Gastrocnemius medialis (tissue), 4 donors: ENCODE data around the gene DUSP16. TPM values are rescaled to one million over a fixed set of nuclear protein-coding genes. Genes with fewer than 3 reads are reported as not detected.
"Not testable (repeated sequence)": the region's sequence is repeated elsewhere in the genome, so short reads cannot be mapped to it uniquely, and the experiment has no call there.

Experiments used
- ATAC-seq, 2 donors: fragments of 150-250 bp; one replicate each; pipeline ENCODE4 v1.9.1; 2016
- DNase-seq, 2 donors: peaks; one replicate each; pipeline ENCODE4 v3.0.0-alpha.2; 2019
- H3K27ac ChIP-seq, 4 donors: fragments of 200-600 bp; sonication (generic); 1 replicate in 1 of 4; 2 replicates in 3 of 4; pipeline ENCODE4 v1.5.1; 2016 to 2018; ENCODE audit warnings: mild to moderate bottlenecking in 2 of 4, moderate library complexity in 1 of 4
- H3K27me3 ChIP-seq, 3 donors: fragments of 200-600 bp; sonication (generic) in 2 of 3; 1 replicate in 1 of 3; 2 replicates in 2 of 3; pipeline versions ENCODE4 v1.5.1 to v1.6.0; 2016 to 2019; ENCODE audit warnings: mild to moderate bottlenecking in 1 of 3, moderate library complexity in 1 of 3
- H3K36me3 ChIP-seq, 2 donors: fragments of 200-600 bp; sonication (generic) in 1 of 2; one replicate each; pipeline ENCODE4 v1.5.1; 2017 to 2018
- H3K4me1 ChIP-seq, 2 donors: fragments of 200-600 bp; sonication (generic) in 1 of 2; one replicate each; pipeline ENCODE4 v1.5.1; 2016 to 2017; ENCODE audit warnings: mild to moderate bottlenecking in 2 of 2
- H3K4me3 ChIP-seq, 4 donors: fragments of 200-600 bp; sonication (generic) in 3 of 4; 1 replicate in 1 of 4; 2 replicates in 3 of 4; pipeline ENCODE4 v1.5.1; 2016 to 2019; ENCODE audit warnings: mild to moderate bottlenecking in 2 of 4
- H3K9me3 ChIP-seq, 3 donors: fragments of 200-600 bp; sonication (generic) in 2 of 3; 1 replicate in 1 of 3; 2 replicates in 2 of 3; pipeline ENCODE4 v1.5.1; 2016 to 2019
- POLR2A ChIP-seq, 2 donors: fragments of 450-650 bp; IDR thresholded peaks; one replicate each; pipeline ENCODE4 v1.6.1; 2017; ENCODE audit warnings: antibody characterized with exemption in 2 of 2, mild to moderate bottlenecking in 2 of 2, moderate library complexity in 2 of 2
- in situ Hi-C, 4 donors: fragments of 200-750 bp; cut with MboI; loops; one replicate each; pipeline versions ENCODE4 v1.15.0 to v1.8.0; 2017; ENCODE audit warnings: low sequenced_read_pairs in 4 of 4
- intact Hi-C: fragments of 100-400 bp; cut with DNase I; formaldehyde crosslinking; loops from one replicate; pipeline ENCODE4 v1.15.1; 2023; ENCODE audit warnings: low total_unique reads
- total RNA-seq, 4 donors: library from RNA; depleted of rRNA; stranded (reverse); fragments of >200 nt; gene quantifications; one replicate each; pipeline versions ENCODE4 v1.1.0 to v1.2.3, GENCODE V29; 2016
- TF ChIP-seq, protein P1 (sequence below), 5 experiments: fragments of 450-650 bp in 3 of 5; fragments of 200-600 bp in 2 of 5; sonication (generic) in 2 of 5; IDR thresholded peaks in 4 of 5; conservative IDR thresholded peaks in 1 of 5; 1 replicate in 4 of 5; 2 replicates in 1 of 5; pipeline ENCODE4 v1.5.1; 2016 to 2019; ENCODE audit warnings: antibody characterized with exemption in 5 of 5, mild to moderate bottlenecking in 3 of 5, moderate library complexity in 3 of 5

DUSP16 gene
- total RNA-seq, 4 donors from 2014 or later = 10.9 to 15.7 (median 13.3) TPM

DNA sequence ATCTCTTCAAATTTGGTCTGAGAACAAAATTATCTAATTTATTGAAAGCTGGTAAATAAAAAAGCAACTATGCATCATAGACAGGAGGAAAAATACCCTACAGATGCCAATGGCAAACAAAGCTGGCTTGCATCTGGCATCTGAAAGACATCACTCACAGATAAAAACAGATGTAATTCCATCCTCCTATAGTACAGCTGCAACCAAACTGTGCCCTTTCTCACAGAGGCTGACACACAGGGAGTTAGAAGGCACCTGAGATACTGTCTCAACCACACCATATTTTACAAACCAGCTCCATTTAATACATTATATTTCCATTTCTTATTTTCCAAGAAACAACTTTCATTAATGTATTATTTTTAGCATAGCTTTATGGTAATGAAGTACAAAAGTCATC lies 39.4 kb downstream of the DUSP16 start:
- no peak for TF ChIP-seq POLR2A (IDR thresholded peaks at IDR 0.05)
- H3K4me3 ChIP-seq = no peak overlapping the region
- ATAC-seq (peak; percentile 81 to 86), DNase-seq (no peak)
- H3K36me3 ChIP-seq = no peaks in the 10 kb centered on the region
- in situ Hi-C loops (no loop called here), intact Hi-C loops (no loop called here)
- peak overlapping the region in 3 of 4 donors; percentile 48 to 51 (median 49) for H3K27ac ChIP-seq
- peaks cover 54 to 66% of the 10 kb centered on the region in 2 donors for H3K4me1 ChIP-seq
- no peaks in the 10 kb centered on the region for H3K9me3 ChIP-seq
- H3K27me3 ChIP-seq = no peaks in the 10 kb centered on the region

DNA sequence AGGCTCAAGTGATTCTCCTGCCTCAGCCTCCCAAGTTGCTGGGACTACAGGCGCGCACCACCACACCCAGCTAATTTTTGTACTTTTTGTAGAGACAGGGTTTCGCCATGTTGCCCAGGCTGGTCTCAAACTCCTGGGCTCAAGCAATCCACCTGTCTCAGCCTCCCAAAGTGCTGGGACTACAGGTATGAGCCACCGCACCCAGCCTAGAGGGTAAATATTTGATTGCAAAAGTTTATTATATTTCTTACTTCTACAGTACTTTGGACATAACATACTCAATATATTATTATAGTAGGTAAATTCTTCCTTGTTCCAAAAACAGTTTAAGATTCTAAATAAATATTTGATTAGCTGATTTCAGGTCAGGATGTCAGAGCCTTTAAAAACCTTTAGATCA lies 40.0 kb downstream of the DUSP16 start:
- in situ Hi-C loops, DNase-seq, H3K4me3 ChIP-seq, H3K9me3 ChIP-seq, intact Hi-C loops, ATAC-seq, H3K36me3 ChIP-seq, H3K27me3 ChIP-seq: not testable (repeated sequence)
- peaks cover 50 to 60% of the 10 kb centered on the region in 2 donors for H3K4me1 ChIP-seq
- H3K27ac ChIP-seq = peak overlapping the region in 2 of 4 donors; percentile 9 to 14

DNA sequence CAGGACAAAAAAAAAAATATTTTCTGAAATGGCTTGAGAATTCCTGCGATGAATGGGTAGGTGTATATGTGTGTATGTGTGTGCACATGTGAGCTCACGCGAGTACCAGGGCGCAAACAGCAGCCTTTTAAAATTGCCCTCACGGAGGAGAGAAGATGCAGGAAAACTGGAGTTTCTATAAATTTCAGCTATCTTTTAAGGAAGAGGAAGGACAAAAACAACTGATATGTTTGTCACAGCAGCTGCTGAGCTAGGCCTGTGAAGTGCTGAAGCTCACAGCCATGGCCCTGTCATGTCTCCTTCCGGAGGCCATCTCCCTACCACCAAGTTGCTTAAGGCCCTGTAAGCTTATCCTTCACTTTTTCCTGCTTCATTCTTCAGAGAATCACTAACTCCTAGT lies 40.8 kb downstream of the DUSP16 start:
- TF ChIP-seq, protein P1, sequence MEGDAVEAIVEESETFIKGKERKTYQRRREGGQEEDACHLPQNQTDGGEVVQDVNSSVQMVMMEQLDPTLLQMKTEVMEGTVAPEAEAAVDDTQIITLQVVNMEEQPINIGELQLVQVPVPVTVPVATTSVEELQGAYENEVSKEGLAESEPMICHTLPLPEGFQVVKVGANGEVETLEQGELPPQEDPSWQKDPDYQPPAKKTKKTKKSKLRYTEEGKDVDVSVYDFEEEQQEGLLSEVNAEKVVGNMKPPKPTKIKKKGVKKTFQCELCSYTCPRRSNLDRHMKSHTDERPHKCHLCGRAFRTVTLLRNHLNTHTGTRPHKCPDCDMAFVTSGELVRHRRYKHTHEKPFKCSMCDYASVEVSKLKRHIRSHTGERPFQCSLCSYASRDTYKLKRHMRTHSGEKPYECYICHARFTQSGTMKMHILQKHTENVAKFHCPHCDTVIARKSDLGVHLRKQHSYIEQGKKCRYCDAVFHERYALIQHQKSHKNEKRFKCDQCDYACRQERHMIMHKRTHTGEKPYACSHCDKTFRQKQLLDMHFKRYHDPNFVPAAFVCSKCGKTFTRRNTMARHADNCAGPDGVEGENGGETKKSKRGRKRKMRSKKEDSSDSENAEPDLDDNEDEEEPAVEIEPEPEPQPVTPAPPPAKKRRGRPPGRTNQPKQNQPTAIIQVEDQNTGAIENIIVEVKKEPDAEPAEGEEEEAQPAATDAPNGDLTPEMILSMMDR (IDR thresholded peaks at IDR 0.05 in 4 of 5, conservative IDR thresholded peaks at IDR 0.05 in 1 of 5) = no peak
- TF ChIP-seq POLR2A (IDR thresholded peaks at IDR 0.05) = no peak
- in situ Hi-C loops (no loop called here), intact Hi-C loops (no loop called here)
- Histone ChIP-seq H3K4me3 (no peak overlapping the region), H3K4me1 (peaks cover 50 to 55% of the 10 kb centered on the region in 2 donors), H3K36me3 (no peaks in the 10 kb centered on the region), H3K27ac (peak overlapping the region in 2 of 4 donors; percentile 12 to 53), H3K9me3 (no peaks in the 10 kb centered on the region), H3K27me3 (no peaks in the 10 kb centered on the region)
- ATAC-seq (no peak), DNase-seq (no peak)

DNA sequence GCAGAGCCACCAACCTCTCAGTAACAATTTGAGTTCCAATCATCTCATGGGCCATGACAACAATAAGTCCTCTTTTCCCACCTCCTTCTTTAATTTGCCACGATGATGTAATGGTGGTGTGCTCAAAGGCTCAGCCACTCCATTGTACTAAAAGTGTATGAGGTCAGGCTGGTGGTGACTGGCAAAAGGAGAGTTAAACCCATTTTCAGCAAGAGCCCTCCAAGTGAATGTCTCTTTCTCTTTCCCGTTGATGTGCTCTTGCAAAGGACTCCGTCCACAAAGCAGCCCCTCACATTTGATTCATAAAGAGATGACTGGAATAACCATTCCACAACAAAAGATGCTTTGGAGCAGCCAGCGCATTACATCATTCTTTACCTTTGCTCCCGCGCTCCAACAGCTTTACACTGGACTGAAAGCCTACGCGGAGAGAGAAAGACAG lies 41.6 kb downstream of the DUSP16 start:
- H3K4me1 ChIP-seq = peaks cover 47 to 55% of the 10 kb centered on the region in 2 donors
- no peaks in the 10 kb centered on the region for H3K27me3 ChIP-seq
- DNase-seq (no peak), ATAC-seq (no peak)
- no peak overlapping the region for H3K4me3 ChIP-seq
- H3K9me3 ChIP-seq = no peaks in the 10 kb centered on the region
- TF ChIP-seq POLR2A (IDR thresholded peaks at IDR 0.05) = no peak
- TF ChIP-seq, protein P1 (IDR thresholded peaks at IDR 0.05 in 4 of 5, conservative IDR thresholded peaks at IDR 0.05 in 1 of 5) = no peak
- in situ Hi-C loops = no loop called here
- intact Hi-C loops = no loop called here
- no peaks in the 10 kb centered on the region for H3K36me3 ChIP-seq
- peak overlapping the region; percentile 32 to 63 (median 48) for H3K27ac ChIP-seq

DNA sequence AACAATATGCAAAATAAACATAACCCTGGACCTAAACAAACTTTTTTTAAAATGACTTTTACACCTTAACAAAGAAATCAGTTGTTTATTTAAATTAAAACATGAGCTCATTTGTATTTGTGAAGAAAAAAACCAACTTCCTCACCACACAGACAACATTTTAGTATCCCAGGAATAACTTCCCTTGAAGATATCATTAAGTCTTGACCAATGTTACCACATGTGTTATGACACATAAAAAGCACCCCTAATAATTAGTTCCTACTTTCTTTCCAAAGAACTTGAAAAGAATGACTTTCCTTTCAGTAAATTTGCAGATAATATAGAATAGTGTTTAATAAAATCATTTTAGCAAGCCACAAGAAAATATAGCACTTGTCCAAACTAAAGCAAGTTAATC lies 42.4 kb downstream of the DUSP16 start:
- Histone ChIP-seq H3K4me1 (peaks cover 47 to 55% of the 10 kb centered on the region in 2 donors), H3K4me3 (no peak overlapping the region), H3K36me3 (no peaks in the 10 kb centered on the region), H3K27me3 (no peaks in the 10 kb centered on the region), H3K27ac (peak overlapping the region; percentile 32 to 63 (median 48)), H3K9me3 (no peaks in the 10 kb centered on the region)
- in situ Hi-C loops = no loop called here
- DNase-seq (no peak), ATAC-seq (no peak)
- no peak for TF ChIP-seq POLR2A (IDR thresholded peaks at IDR 0.05)
- TF ChIP-seq, protein P1 (IDR thresholded peaks at IDR 0.05 in 4 of 5, conservative IDR thresholded peaks at IDR 0.05 in 1 of 5) = no peak
- intact Hi-C loops = no loop called here
